ENCODE results near the gene COL9A3. TPM values are rescaled to one million over a fixed set of nuclear protein-coding genes. Genes with fewer than 3 reads are reported as not detected.

The COL9A3 gene
- total RNA-seq (4.3 TPM), polyA plus RNA-seq (ENCODE audit: insufficient read depth, low read depth, low replicate concordance) (2.3 TPM)
- long read RNA-seq, donor 1, partial matches to known transcripts: 0 of 3 reads
- long read RNA-seq, donor 1, other reads (novel, unspliced or antisense): 0 of 3 reads
- long read RNA-seq, donor 2: 0 reads
- long read RNA-seq, donor 3, partial matches to known transcripts: 0 of 4 reads
- long read RNA-seq, donor 3, other reads (novel, unspliced or antisense): 0 of 4 reads
- long read RNA-seq, donor 4, partial matches to known transcripts: 0 of 1 reads
- long read RNA-seq, donor 4, other reads (novel, unspliced or antisense): 0 of 1 reads
- long read RNA-seq, donor 5: 0 reads
- long read RNA-seq, donor 6, partial matches to known transcripts: 0 of 1 reads
- long read RNA-seq, donor 6, other reads (novel, unspliced or antisense): 0 of 1 reads
- long read RNA-seq, donor 7, partial matches to known transcripts: 2 of 4 reads
- long read RNA-seq, donor 7, other reads (novel, unspliced or antisense): 1 of 4 reads
- long read RNA-seq, donor 8, partial matches to known transcripts: 0 of 3 reads
- long read RNA-seq, donor 8, other reads (novel, unspliced or antisense): 0 of 3 reads
- long read RNA-seq, donor 9, partial matches to known transcripts: 0 of 3 reads
- long read RNA-seq, donor 9, other reads (novel, unspliced or antisense): 0 of 3 reads
- long read RNA-seq, donor 10, partial matches to known transcripts: 0 of 3 reads
- long read RNA-seq, donor 10, other reads (novel, unspliced or antisense): 0 of 3 reads

- Histone ChIP-seq H3K4me3 (ENCODE audit: low read length in 3 of 3) (no peak within 1 kb of the TSS), H3K9me3 (ENCODE audit: control insufficient read depth in 2 of 3, insufficient read depth in 1 of 3, low read length in 3 of 3) (no peaks in the 10 kb centered on the region), H3K9ac (ENCODE audit: low read length in 3 of 3) (no peak within 1 kb of the TSS), H3K27me3 (ENCODE audit: control insufficient read depth, insufficient read depth, low read length) (peaks cover 4% of the 10 kb centered on the region), H3K4me1 (ENCODE audit: control insufficient read depth in 2 of 3, insufficient read depth in 2 of 3, low read depth in 1 of 3, low read length in 3 of 3) (peaks cover 0 to 14% (median 0%) of the 10 kb centered on the region in 3 donors), H3K27ac (ENCODE audit: low read depth in 2 of 2, low read length in 2 of 2) (no peak within 1 kb of the TSS), H3K36me3 (ENCODE audit: control insufficient read depth in 2 of 3, insufficient read depth in 3 of 3, low read length in 3 of 3) (no peaks in the 10 kb centered on the region)
- no peak for TF ChIP-seq CTCF (IDR thresholded peaks at IDR 0.05; ENCODE audit: borderline replicate concordance, extremely low read depth, insufficient read depth)
- FAIRE-seq (no peak), DNase-seq (peak in 3 of 5 donors; percentile 47 to 68 (median 51))
- intact Hi-C loops (cut with DNase I): no loop called here
Measured at GRCh38 chr20:62816884-62817873, at the start of gene COL9A3. Gene COL9A3, plus strand, starts transcription at chr20:62817050. Its CDS starts 15 bp downstream, at chr20:62817065.

GRCh38 chr20:62768234-62768546 is 48.7 kb upstream of the COL9A3 start:
- no peaks in the 10 kb centered on the region for H3K27me3 ChIP-seq (ENCODE audit: control insufficient read depth, insufficient read depth, low read length)
- H3K27ac ChIP-seq (ENCODE audit: low read depth in 2 of 2, low read length in 2 of 2): peak overlapping the region; percentile 43 to 75
- no peak overlapping the region for H3K4me3 ChIP-seq (ENCODE audit: low read length in 3 of 3)
- no peak for TF ChIP-seq CTCF (IDR thresholded peaks at IDR 0.05; ENCODE audit: borderline replicate concordance, extremely low read depth, insufficient read depth)
- H3K9me3 ChIP-seq (ENCODE audit: control insufficient read depth in 2 of 3, insufficient read depth in 1 of 3, low read length in 3 of 3): no peaks in the 10 kb centered on the region
- no peak for FAIRE-seq
- H3K36me3 ChIP-seq (ENCODE audit: control insufficient read depth in 2 of 3, insufficient read depth in 3 of 3, low read length in 3 of 3): no peaks in the 10 kb centered on the region
- intact Hi-C loops (cut with DNase I): no loop called here
- DNase-seq: peak in 1 of 5 donors; percentile 61
- no peak overlapping the region for H3K9ac ChIP-seq (ENCODE audit: low read length in 3 of 3)
- peaks cover 0 to 30% (median 3%) of the 10 kb centered on the region in 3 donors for H3K4me1 ChIP-seq (ENCODE audit: control insufficient read depth in 2 of 3, insufficient read depth in 2 of 3, low read depth in 1 of 3, low read length in 3 of 3)

- Histone ChIP-seq H3K9me3 (ENCODE audit: control insufficient read depth in 2 of 3, insufficient read depth in 1 of 3, low read length in 3 of 3) (no peaks in the 10 kb centered on the region), H3K36me3 (ENCODE audit: control insufficient read depth in 2 of 3, insufficient read depth in 3 of 3, low read length in 3 of 3) (no peaks in the 10 kb centered on the region), H3K27ac (ENCODE audit: low read depth in 2 of 2, low read length in 2 of 2) (peak overlapping the region; percentile 43 to 75), H3K4me3 (ENCODE audit: low read length in 3 of 3) (no peak overlapping the region), H3K9ac (ENCODE audit: low read length in 3 of 3) (no peak overlapping the region), H3K4me1 (ENCODE audit: control insufficient read depth in 2 of 3, insufficient read depth in 2 of 3, low read depth in 1 of 3, low read length in 3 of 3) (peaks cover 0 to 34% (median 3%) of the 10 kb centered on the region in 3 donors), H3K27me3 (ENCODE audit: control insufficient read depth, insufficient read depth, low read length) (no peaks in the 10 kb centered on the region)
- DNase-seq (peak in 4 of 5 donors; percentile 59 to 83 (median 78)), FAIRE-seq (no peak)
- intact Hi-C loops (cut with DNase I): no loop called here
- no peak for TF ChIP-seq CTCF (IDR thresholded peaks at IDR 0.05; ENCODE audit: borderline replicate concordance, extremely low read depth, insufficient read depth)
Measured at GRCh38 chr20:62768551-62769287, 48.1 kb upstream of the COL9A3 start.

Measured in kidney (tissue), 22 donors.